Ovary (tissue), 10 donors: ENCODE data around the gene MAP3K7. TPM values are rescaled to one million over a fixed set of nuclear protein-coding genes. Genes with fewer than 3 reads are reported as not detected.

ENCODE experiments used
- DNase-seq, 5 donors: peaks; one replicate each; pipeline ENCODE4 v3.0.0-alpha.2; 2019 to 2020
- H3K27ac ChIP-seq, 2 donors: fragments of 200-600 bp; one replicate each; pipeline versions ENCODE4 v1.5.1 to v1.8.0; 2019 to 2022
- H3K27me3 ChIP-seq: fragments of 200-600 bp; one replicate; pipeline ENCODE4 v1.8.0; 2022
- H3K36me3 ChIP-seq: fragments of 200-600 bp; sonication (generic); one replicate; pipeline ENCODE4 v1.5.1; 2019
- H3K4me1 ChIP-seq: one replicate; pipeline ENCODE4 v1.8.1; 2013; ENCODE audit warnings: mild to moderate bottlenecking, moderate library complexity; ENCODE audit not compliant: insufficient read depth
- H3K4me3 ChIP-seq: fragments of 200-600 bp; sonication (generic); one replicate; pipeline ENCODE4 v1.5.1; 2017
- H3K9me3 ChIP-seq, 2 donors: fragments of 200-600 bp in 1 of 2; sonication (generic) in 1 of 2; one replicate each; pipeline versions ENCODE4 v1.5.1 to v1.8.1; 2013 to 2019; ENCODE audit warnings: mild to moderate bottlenecking in 1 of 2, moderate library complexity in 1 of 2
- CTCF ChIP-seq, 3 donors: fragments of 450-650 bp in 2 of 3; fragments of 200-600 bp in 1 of 3; IDR thresholded peaks; one replicate each; pipeline versions ENCODE4 v1.5.1 to v1.8.0; 2016 to 2022; ENCODE audit warnings: antibody characterized with exemption in 3 of 3, mild to moderate bottlenecking in 1 of 3
- EP300 ChIP-seq: sonication (generic); formaldehyde crosslinking; IDR thresholded peaks from one replicate; pipeline ENCODE4 v1.6.1; 2017; ENCODE audit warnings: antibody characterized with exemption
- POLR2A ChIP-seq: fragments of 450-650 bp; IDR thresholded peaks from one replicate; pipeline ENCODE4 v1.6.1; 2017; ENCODE audit warnings: antibody characterized with exemption, mild to moderate bottlenecking, moderate library complexity
- WGBS, 3 donors: extraction: QIAGEN DNeasy Blood & Tissue Kit in 1 of 3; methylation state at CpG; one replicate each; pipeline versions ENCODE4 v1.1.5 to v1.1.7; 2013 to 2017; 5-methylcytosine and 5-hydroxymethylcytosine counted together
- intact Hi-C, 4 donors: fragments of 100-400 bp; cut with DNase I; formaldehyde crosslinking; loops; one replicate each; pipeline versions ENCODE4 v1.11.0 to v1.15.1; 2022 to 2023
- long read RNA-seq, 3 donors: library from polyadenylated mRNA in 2 of 3; unstranded in 2 of 3; transcript quantifications; one replicate each; pipeline ENCODE4 v2.0.0 and lab custom pipeline, GENCODE V29; 2021 to 2026
- polyA plus RNA-seq, 2 donors: library from polyadenylated mRNA; stranded (reverse); fragments of 200-250 nt in 1 of 2; fragments of 350-450 nt in 1 of 2; fragmentation: Illumina TruSeq in 1 of 2; extraction: RNeasy Lipid Tissue Mini Kit (QIAGEN cat#74804) in 1 of 2; gene quantifications; one replicate each; pipeline ENCODE4 v1.2.3, GENCODE V29; 2013 to 2014
- total RNA-seq, 7 donors: library from RNA; depleted of rRNA in 2 of 7; stranded (reverse); fragments of >200 nt in 2 of 7; fragmentation: NEBNext Ultra II Directional in 3 of 7; extraction: Animal tissue kit (Norgen Biotek cat#: 25700) in 3 of 7; gene quantifications; one replicate each; pipeline versions ENCODE4 v1.1.0 to v1.2.4, GENCODE V29; 2016 to 2023
- donor health status: DM: no; HTN: no; CAD: no; lungs with moderate emphysema.
- donor health status: DM: no; HTN: no; CAD: no.
- donor health status: Bipolar disorder and iron deficiency.
- donor health status: DM: yes; HTN: yes; CAD: no.
- donor health status: DM: no; HTN: no; CAD: no.
- donor health status: DM: yes; HTN: yes; CAD: no.

MAP3K7 gene
- 10 to 100 TPM; 21.1 to 30.5 (median 25.5) TPM for total RNA-seq
- 10 to 100 TPM; 14.1 to 20.0 TPM for polyA plus RNA-seq
- long read RNA-seq, donor 1, full-length matches to known transcripts, result 104 of 148 reads
- long read RNA-seq, donor 1, partial matches to known transcripts, result 18 of 148 reads
- long read RNA-seq, donor 1, other reads (novel, unspliced or antisense), result 26 of 148 reads
- long read RNA-seq, donor 2, full-length matches to known transcripts, result 9 of 9 reads
- long read RNA-seq, donor 2, partial matches to known transcripts, result 0 of 9 reads
- long read RNA-seq, donor 2, other reads (novel, unspliced or antisense), result 0 of 9 reads
- long read RNA-seq, donor 3, full-length matches to known transcripts, result 70 of 92 reads
- long read RNA-seq, donor 3, partial matches to known transcripts, result 4 of 92 reads
- long read RNA-seq, donor 3, other reads (novel, unspliced or antisense), result 18 of 92 reads

- DNase-seq, result peak; percentile 88 to 96 (median 95)
- H3K4me1 ChIP-seq, result no peaks in the 10 kb centered on the region
- intact Hi-C loops, result no loop called here
- peak within 1 kb of the TSS; percentile 78 to 92 for H3K27ac ChIP-seq
- no peaks in the 10 kb centered on the region for H3K36me3 ChIP-seq
- H3K27me3 ChIP-seq, result no peaks in the 10 kb centered on the region
- H3K4me3 ChIP-seq, result peak within 1 kb of the TSS; percentile 93
- TF ChIP-seq CTCF (IDR thresholded peaks at IDR 0.05) (peak in 1 of 3 donors; percentile 5), POLR2A (peak; percentile 61), EP300 (no peak)
- 0 to 1% (median 1%) methylated on average over 58 of the region's 58 CpGs for WGBS, 3 donors
- no peaks in the 10 kb centered on the region for H3K9me3 ChIP-seq
Measured at GRCh38 chr6:90586836-90587638, at the start of gene MAP3K7. Gene MAP3K7, minus strand, starts transcription at chr6:90587072. Its CDS starts 189 bp downstream, at chr6:90586883.

- WGBS, 3 donors, result 6 to 11% (median 10%) methylated on average over 1 of the region's 1 CpG
- H3K27me3 ChIP-seq, result no peaks in the 10 kb centered on the region
- H3K36me3 ChIP-seq, result no peaks in the 10 kb centered on the region
- H3K4me1 ChIP-seq, result no peaks in the 10 kb centered on the region
- TF ChIP-seq CTCF (IDR thresholded peaks at IDR 0.05), result no peak
- TF ChIP-seq EP300, result no peak
- TF ChIP-seq POLR2A, result no peak
- H3K27ac ChIP-seq, result no peak overlapping the region
- H3K9me3 ChIP-seq, result no peaks in the 10 kb centered on the region
- no peak for DNase-seq
- intact Hi-C loops, result no loop called here
- H3K4me3 ChIP-seq, result no peak overlapping the region
Measured at GRCh38 chr6:90631046-90631445, 44.2 kb upstream of the MAP3K7 start.

- H3K36me3 ChIP-seq, result no peaks in the 10 kb centered on the region
- intact Hi-C loops, result no loop called here
- TF ChIP-seq EP300, result no peak
- no peak for TF ChIP-seq POLR2A
- TF ChIP-seq CTCF (IDR thresholded peaks at IDR 0.05), result no peak
- DNase-seq, result no peak
- no peaks in the 10 kb centered on the region for H3K9me3 ChIP-seq
- no peak overlapping the region for H3K4me3 ChIP-seq
- H3K27ac ChIP-seq, result no peak overlapping the region
- 92 to 97% (median 96%) methylated on average over 2 of the region's 2 CpGs for WGBS, 3 donors
- H3K27me3 ChIP-seq, result no peaks in the 10 kb centered on the region
- H3K4me1 ChIP-seq, result no peaks in the 10 kb centered on the region
Measured at GRCh38 chr6:90621581-90621980, 34.7 kb upstream of the MAP3K7 start.

GRCh38 chr6:90619221-90619620, 32.3 kb upstream of the MAP3K7 start:
- 68 to 80% (median 70%) methylated on average over 2 of the region's 2 CpGs for WGBS, 3 donors
- TF ChIP-seq POLR2A (no peak), CTCF (IDR thresholded peaks at IDR 0.05) (no peak), EP300 (no peak)
- intact Hi-C loops, result no loop called here
- Histone ChIP-seq H3K9me3 (no peaks in the 10 kb centered on the region), H3K27me3 (no peaks in the 10 kb centered on the region), H3K36me3 (no peaks in the 10 kb centered on the region), H3K4me3 (no peak overlapping the region), H3K4me1 (no peaks in the 10 kb centered on the region), H3K27ac (no peak overlapping the region)
- DNase-seq, result no peak
